Neural progenitor cell (in vitro differentiated cells): Measurements from ENCODE around the gene ZNF462. TPM values are rescaled to one million over a fixed set of nuclear protein-coding genes. Genes with fewer than 3 reads are reported as not detected.

Source experiments
- DNase-seq: peaks from one replicate; pipeline ENCODE4 v3.0.0-alpha.2; 2016; ENCODE audit warnings: low spot score
- H2AFZ ChIP-seq: fragments of 200-600 bp; sonication (generic); replicated peaks from 2 replicates; pipeline ENCODE4 v1.6.1; 2016; ENCODE audit warnings: antibody characterized with exemption
- H3F3A ChIP-seq: fragments of 200-600 bp; sonication (generic); 2 replicates; pipeline ENCODE4 v1.6.1; 2016; ENCODE audit warnings: antibody characterized with exemption, low read depth
- H3K27ac ChIP-seq: fragments of 200-600 bp; sonication (generic); 2 replicates; pipeline ENCODE4 v1.5.1; 2016; ENCODE audit warnings: mild to moderate bottlenecking
- H3K27me3 ChIP-seq: fragments of 200-600 bp; sonication (generic); 2 replicates; pipeline ENCODE4 v1.6.1; 2016; ENCODE audit warnings: mild to moderate bottlenecking, moderate library complexity
- H3K36me3 ChIP-seq: fragments of 200-600 bp; sonication (generic); 2 replicates; pipeline ENCODE4 v1.5.1; 2016
- H3K4me1 ChIP-seq: fragments of 200-600 bp; sonication (generic); 2 replicates; pipeline ENCODE4 v1.6.1; 2016; ENCODE audit warnings: mixed run types
- H3K4me2 ChIP-seq: fragments of 200-600 bp; sonication (generic); 2 replicates; pipeline ENCODE4 v1.6.1; 2016
- H3K4me3 ChIP-seq: fragments of 200-600 bp; sonication (generic); 2 replicates; pipeline ENCODE4 v1.5.1; 2016
- H3K79me2 ChIP-seq: fragments of 200-600 bp; sonication (generic); 2 replicates; pipeline ENCODE4 v1.6.1; 2016; ENCODE audit warnings: low read depth
- H3K9ac ChIP-seq: fragments of 200-600 bp; sonication (generic); 2 replicates; pipeline ENCODE4 v1.6.1; 2016
- H3K9me3 ChIP-seq: fragments of 200-600 bp; sonication (generic); 2 replicates; pipeline ENCODE4 v1.5.1; 2016; ENCODE audit warnings: low read depth
- H4K20me1 ChIP-seq: fragments of 200-600 bp; sonication (generic); 2 replicates; pipeline ENCODE4 v1.6.1; 2016; ENCODE audit warnings: low read depth
- H3K27ac Mint-ChIP-seq: 3 replicates; pipeline ENCODE4 v1.8.0; 2021; ENCODE audit warnings: mixed read lengths
- H3K27me3 Mint-ChIP-seq: 2 replicates; pipeline ENCODE4 v1.8.0; 2022; ENCODE audit warnings: low read depth, mild to moderate bottlenecking, inconsistent platforms, moderate library complexity, mixed read lengths; ENCODE audit not compliant: insufficient read depth
- H3K36me3 Mint-ChIP-seq: 3 replicates; pipeline ENCODE4 v1.8.0; 2021; ENCODE audit warnings: mixed read lengths
- H3K4me1 Mint-ChIP-seq: 3 replicates; pipeline ENCODE4 v1.8.0; 2021; ENCODE audit warnings: mixed read lengths
- H3K4me3 Mint-ChIP-seq: 3 replicates; pipeline ENCODE4 v1.8.0; 2021; ENCODE audit warnings: mild to moderate bottlenecking, moderate library complexity, mixed read lengths
- H3K9me3 Mint-ChIP-seq: 3 replicates; pipeline ENCODE4 v1.8.0; 2020; ENCODE audit warnings: mixed read lengths
- EZH2 ChIP-seq: fragments of 200-600 bp; sonication (generic); IDR thresholded peaks from 2 replicates; pipeline ENCODE4 v1.6.1; 2017; ENCODE audit warnings: antibody characterized with exemption, mild to moderate bottlenecking, moderate library complexity
- EZH2phosphoT487 ChIP-seq: fragments of 200-600 bp; sonication (generic); IDR thresholded peaks from 2 replicates; pipeline ENCODE4 v1.6.1; 2017; ENCODE audit warnings: antibody characterized with exemption
- total RNA-seq: library from RNA; depleted of rRNA; stranded (reverse); fragments of >200 nt; gene quantifications from 2 replicates; pipeline ENCODE4 v1.2.3, GENCODE V29; 2015; ENCODE audit warnings: low replicate concordance
- TF ChIP-seq, protein P1 (sequence below): fragments of 200-600 bp; sonication (generic); IDR thresholded peaks from 2 replicates; pipeline ENCODE4 v1.5.1; 2017; ENCODE audit warnings: antibody characterized with exemption, mild to moderate bottlenecking

ZNF462 gene
- total RNA-seq, 1 donor from 2014 or later = 81.8 TPM

DNA sequence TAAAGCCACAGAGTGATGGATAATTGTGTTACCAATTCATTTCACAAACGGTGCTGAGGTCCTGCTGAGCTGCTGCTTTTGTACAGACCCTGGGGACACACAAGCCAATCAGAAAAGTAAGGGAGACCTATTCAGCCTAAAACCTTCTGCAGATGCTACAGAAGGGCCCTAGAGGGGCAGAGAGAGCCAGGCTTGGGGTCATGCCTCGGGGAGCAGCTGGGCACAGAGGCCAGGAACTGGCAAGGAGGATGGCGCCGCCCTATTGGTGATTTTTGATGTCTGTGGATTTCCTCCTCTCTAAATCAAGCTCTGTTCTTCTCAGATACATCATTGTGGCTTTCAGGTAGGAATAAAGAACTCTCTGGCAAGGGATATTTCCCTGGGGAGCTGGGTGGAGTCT lies 181.9 kb downstream of the ZNF462 start:
- H2AFZ ChIP-seq = no peak overlapping the region
- no peak for TF ChIP-seq EZH2
- TF ChIP-seq, protein P1, sequence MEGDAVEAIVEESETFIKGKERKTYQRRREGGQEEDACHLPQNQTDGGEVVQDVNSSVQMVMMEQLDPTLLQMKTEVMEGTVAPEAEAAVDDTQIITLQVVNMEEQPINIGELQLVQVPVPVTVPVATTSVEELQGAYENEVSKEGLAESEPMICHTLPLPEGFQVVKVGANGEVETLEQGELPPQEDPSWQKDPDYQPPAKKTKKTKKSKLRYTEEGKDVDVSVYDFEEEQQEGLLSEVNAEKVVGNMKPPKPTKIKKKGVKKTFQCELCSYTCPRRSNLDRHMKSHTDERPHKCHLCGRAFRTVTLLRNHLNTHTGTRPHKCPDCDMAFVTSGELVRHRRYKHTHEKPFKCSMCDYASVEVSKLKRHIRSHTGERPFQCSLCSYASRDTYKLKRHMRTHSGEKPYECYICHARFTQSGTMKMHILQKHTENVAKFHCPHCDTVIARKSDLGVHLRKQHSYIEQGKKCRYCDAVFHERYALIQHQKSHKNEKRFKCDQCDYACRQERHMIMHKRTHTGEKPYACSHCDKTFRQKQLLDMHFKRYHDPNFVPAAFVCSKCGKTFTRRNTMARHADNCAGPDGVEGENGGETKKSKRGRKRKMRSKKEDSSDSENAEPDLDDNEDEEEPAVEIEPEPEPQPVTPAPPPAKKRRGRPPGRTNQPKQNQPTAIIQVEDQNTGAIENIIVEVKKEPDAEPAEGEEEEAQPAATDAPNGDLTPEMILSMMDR = peak; percentile 30
- Mint-ChIP-seq H3K27me3 (peaks cover 7% of the 10 kb centered on the region), H3K27ac (no peak overlapping the region), H3K4me3 (no peak overlapping the region), H3K9me3 (peaks cover 2% of the 10 kb centered on the region), H3K36me3 (no peaks in the 10 kb centered on the region), H3K4me1 (peaks cover 32% of the 10 kb centered on the region)
- H3K9ac ChIP-seq = no peak overlapping the region
- H3K27ac ChIP-seq = no peak overlapping the region
- no peak for DNase-seq
- H3K4me2 ChIP-seq = no peak overlapping the region
- peaks cover 31% of the 10 kb centered on the region for H3K4me1 ChIP-seq
- H4K20me1 ChIP-seq = no peaks in the 10 kb centered on the region
- peaks cover 8% of the 10 kb centered on the region for H3F3A ChIP-seq
- H3K79me2 ChIP-seq = no peaks in the 10 kb centered on the region
- H3K36me3 ChIP-seq = no peaks in the 10 kb centered on the region
- no peak overlapping the region for H3K4me3 ChIP-seq
- no peaks in the 10 kb centered on the region for H3K27me3 ChIP-seq
- H3K9me3 ChIP-seq = no peaks in the 10 kb centered on the region

DNA sequence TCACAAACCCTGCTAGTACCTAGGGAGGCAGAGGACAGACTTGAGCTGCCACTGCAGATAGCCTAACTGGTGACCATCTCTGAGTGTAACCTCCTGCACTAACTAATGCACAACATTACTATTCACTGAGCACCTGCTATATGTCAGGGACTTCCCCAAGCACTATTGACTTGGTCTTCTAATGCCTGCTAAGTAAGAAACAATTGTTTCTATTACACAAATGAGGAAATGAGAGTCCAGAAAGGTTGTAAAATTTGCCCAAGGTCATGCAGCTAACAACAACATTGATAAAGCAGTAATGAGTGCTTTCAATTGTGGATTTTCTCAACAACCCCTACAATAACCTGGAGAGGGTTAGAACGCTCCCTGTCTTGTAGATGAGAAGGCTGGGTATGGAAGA lies 183.7 kb downstream of the ZNF462 start:
- H3K4me3 ChIP-seq = no peak overlapping the region
- H3K27me3 ChIP-seq = no peaks in the 10 kb centered on the region
- no peak overlapping the region for H3K9ac ChIP-seq
- TF ChIP-seq EZH2phosphoT487 (no peak), EZH2 (no peak)
- TF ChIP-seq, protein P1 = no peak
- H3K79me2 ChIP-seq = no peaks in the 10 kb centered on the region
- H4K20me1 ChIP-seq = no peaks in the 10 kb centered on the region
- H2AFZ ChIP-seq = no peak overlapping the region
- Mint-ChIP-seq H3K9me3 (peaks cover 5% of the 10 kb centered on the region), H3K27me3 (peaks cover 6% of the 10 kb centered on the region), H3K4me3 (no peak overlapping the region), H3K36me3 (no peaks in the 10 kb centered on the region), H3K4me1 (peaks cover 29% of the 10 kb centered on the region), H3K27ac (no peak overlapping the region)
- no peak overlapping the region for H3K27ac ChIP-seq
- peaks cover 11% of the 10 kb centered on the region for H3F3A ChIP-seq
- peaks cover 35% of the 10 kb centered on the region for H3K4me1 ChIP-seq
- H3K9me3 ChIP-seq = no peaks in the 10 kb centered on the region
- no peaks in the 10 kb centered on the region for H3K36me3 ChIP-seq
- no peak overlapping the region for H3K4me2 ChIP-seq
- no peak for DNase-seq

DNA sequence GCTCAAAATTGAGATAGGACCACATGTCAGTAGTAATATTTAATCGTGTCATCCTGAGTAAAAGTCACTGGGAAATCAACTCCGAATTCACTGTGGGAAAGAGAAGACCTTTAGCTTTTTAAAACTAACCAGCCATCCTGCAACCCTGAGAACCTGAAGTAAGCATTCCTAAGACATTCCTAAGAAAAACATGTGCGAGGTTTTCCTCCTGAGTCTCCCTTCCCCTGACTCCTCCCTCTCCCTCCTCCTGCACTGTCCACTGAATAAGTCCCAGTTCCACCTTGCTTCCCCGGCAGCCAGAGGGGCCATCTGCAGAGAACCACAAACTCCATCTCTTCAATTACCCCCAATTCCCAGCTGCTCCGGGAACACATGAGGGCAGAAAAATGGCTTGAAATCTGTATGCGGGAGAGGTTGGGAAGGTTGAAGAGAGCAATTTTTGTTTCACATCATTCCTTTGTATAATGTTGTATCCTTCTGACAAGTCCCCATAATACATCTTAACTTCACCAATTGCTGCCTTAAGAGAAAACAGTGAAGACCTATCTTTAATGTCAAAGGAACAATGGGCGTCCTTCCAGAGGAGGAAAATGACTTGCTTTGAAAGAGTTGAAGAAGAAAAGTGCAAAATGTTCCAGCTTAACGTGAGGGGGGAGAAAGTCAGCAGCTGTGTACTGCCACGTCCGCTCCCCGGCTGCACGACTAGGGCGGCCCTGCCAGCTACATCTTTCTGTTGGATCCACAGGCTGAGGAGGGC lies 186.3 kb downstream of the ZNF462 start:
- Histone ChIP-seq H4K20me1 (no peaks in the 10 kb centered on the region), H2AFZ (peak overlapping the region; percentile 48), H3F3A (peaks cover 11% of the 10 kb centered on the region), H3K4me2 (peak overlapping the region; percentile 11), H3K9me3 (no peaks in the 10 kb centered on the region), H3K79me2 (no peaks in the 10 kb centered on the region), H3K36me3 (no peaks in the 10 kb centered on the region), H3K27ac (no peak overlapping the region), H3K27me3 (no peaks in the 10 kb centered on the region), H3K4me3 (no peak overlapping the region), H3K4me1 (peaks cover 35% of the 10 kb centered on the region), H3K9ac (no peak overlapping the region)
- peak overlapping the region; percentile 6 for H3K27ac Mint-ChIP-seq
- TF ChIP-seq, protein P1 = no peak
- TF ChIP-seq EZH2phosphoT487 (no peak), EZH2 (no peak)
- H3K9me3 Mint-ChIP-seq = peaks cover 13% of the 10 kb centered on the region
- peak; percentile 27 for DNase-seq
- H3K4me3 Mint-ChIP-seq = no peak overlapping the region
- peaks cover 6% of the 10 kb centered on the region for H3K27me3 Mint-ChIP-seq
- no peaks in the 10 kb centered on the region for H3K36me3 Mint-ChIP-seq
- peaks cover 24% of the 10 kb centered on the region for H3K4me1 Mint-ChIP-seq
